Naive thymus-derived CD4-positive, alpha-beta T cell (primary cell): ENCODE results near the gene PRKCB. TPM values are rescaled to one million over a fixed set of nuclear protein-coding genes. Genes with fewer than 3 reads are reported as not detected.

Experiments
- ATAC-seq: fragments of 150-1000 bp; cut with Tn5 transposase; 2 replicates; pipeline ENCODE4 v1.10.0; 2021; ENCODE audit warnings: mild to moderate bottlenecking, moderate library complexity
- CTCF ChIA-PET: fragments of 350-600 bp; sonication (Branson Sonifier 250); formaldehyde crosslinking; loops from one replicate; lab custom pipeline; 2021; ENCODE audit warnings: antibody characterized with exemption; lab: Charles Lee
- POLR2A ChIA-PET: fragments of 350-600 bp; sonication (Branson Sonifier 250); formaldehyde crosslinking; loops from one replicate; lab custom pipeline; 2021; ENCODE audit warnings: antibody characterized with exemption, inconsistent platforms; lab: Charles Lee
- DNase-seq, 9 donors: peaks; one replicate each; pipeline versions ENCODE4 v3.0.0 to v3.0.0-alpha.2; 2020 to 2022; ENCODE audit warnings: mixed read lengths in 1 of 9
- H3K27ac ChIP-seq: one replicate; pipeline ENCODE4 v1.7.0; 2013; ENCODE audit warnings: mild to moderate bottlenecking, low read depth, low read length, moderate library complexity
- H3K27me3 ChIP-seq, 2 donors: one replicate each; pipeline ENCODE4 v1.7.0; 2013; ENCODE audit warnings: low read length in 2 of 2, mild to moderate bottlenecking in 2 of 2, moderate library complexity in 2 of 2; ENCODE audit not compliant: control insufficient read depth in 2 of 2, insufficient read depth in 2 of 2
- H3K36me3 ChIP-seq, 3 experiments: 1 replicate in 2 of 3; 2 replicates in 1 of 3; pipeline ENCODE4 v1.7.0; 2013; ENCODE audit warnings: low read length in 3 of 3, mild to moderate bottlenecking in 3 of 3, moderate library complexity in 1 of 3; ENCODE audit not compliant: insufficient read depth in 3 of 3, control insufficient read depth in 2 of 3
- H3K4me1 ChIP-seq, 2 donors: one replicate each; pipeline ENCODE4 v1.7.0; 2013; ENCODE audit warnings: low read length in 2 of 2, mild to moderate bottlenecking in 2 of 2, moderate library complexity in 1 of 2; ENCODE audit not compliant: control insufficient read depth in 2 of 2, insufficient read depth in 2 of 2
- H3K4me3 ChIP-seq: 2 replicates; pipeline ENCODE4 v1.7.0; 2013; ENCODE audit warnings: mild to moderate bottlenecking, low read length
- H3K9me3 ChIP-seq, 3 experiments: 1 replicate in 2 of 3; 2 replicates in 1 of 3; pipeline ENCODE4 v1.7.0; 2013; ENCODE audit warnings: low read length in 3 of 3; ENCODE audit not compliant: control insufficient read depth in 2 of 3
- H3K27ac Mint-ChIP-seq, 9 donors: one replicate each; pipeline ENCODE4 v1.8.0; 2020 to 2022; ENCODE audit warnings: mixed read lengths in 9 of 9, mild to moderate bottlenecking in 8 of 9, moderate library complexity in 5 of 9, inconsistent platforms in 2 of 9
- H3K27me3 Mint-ChIP-seq, 5 donors: one replicate each; pipeline ENCODE4 v1.8.0; 2021 to 2022; ENCODE audit warnings: mixed read lengths in 5 of 5, mild to moderate bottlenecking in 1 of 5
- H3K36me3 Mint-ChIP-seq, 5 donors: one replicate each; pipeline ENCODE4 v1.8.0; 2020 to 2022; ENCODE audit warnings: mixed read lengths in 5 of 5, mild to moderate bottlenecking in 3 of 5, inconsistent platforms in 1 of 5
- H3K4me1 Mint-ChIP-seq, 7 donors: one replicate each; pipeline ENCODE4 v1.8.0; 2020 to 2022; ENCODE audit warnings: mixed read lengths in 7 of 7, mild to moderate bottlenecking in 3 of 7, inconsistent platforms in 1 of 7
- H3K4me3 Mint-ChIP-seq, 10 donors: one replicate each; pipeline ENCODE4 v1.8.0; 2020 to 2022; ENCODE audit warnings: mild to moderate bottlenecking in 10 of 10, mixed read lengths in 10 of 10, moderate library complexity in 6 of 10, inconsistent platforms in 2 of 10
- H3K9me3 Mint-ChIP-seq, 11 donors: one replicate each; pipeline ENCODE4 v1.8.0; 2020 to 2022; ENCODE audit warnings: mixed read lengths in 11 of 11, mild to moderate bottlenecking in 4 of 11, inconsistent platforms in 1 of 11, moderate library complexity in 1 of 11
- intact Hi-C, 2 donors: fragments of 100-400 bp; cut with micrococcal nuclease; formaldehyde crosslinking; loops; one replicate each; pipeline ENCODE4 v1.15.1; 2023
- polyA plus RNA-seq, 2 donors: library from polyadenylated mRNA; unstranded; fragments of 300-500 nt; fragmentation: Illumina TruSeq; gene quantifications; one replicate each; pipeline ENCODE4 v1.2.3, GENCODE V29; 2021
- total RNA-seq, 6 experiments: library from RNA in 5 of 6; stranded (reverse) in 5 of 6; gene quantifications; 1 replicate in 5 of 6; 2 replicates in 1 of 6; pipeline ENCODE4 v1.2.3 and lab custom pipeline; 2021 to 2026

The PRKCB gene
- total and polyA plus RNA-seq, 7 experiments from 2014 or later, result 32.4 to 180 (median 72.9) TPM

- peak overlapping the region in 8 of 9 donors; percentile 26 to 86 (median 58) for H3K27ac Mint-ChIP-seq
- POLR2A ChIA-PET, result interaction anchor here (1.5 kb wide), 1 partner anchor 22 kb away, joined by 3 read pairs; no protein-coding TSS in a partner anchor
These were observed 63.1 kb downstream of the PRKCB start for GRCh38 chr16:23898682-23899430.

GRCh38 chr16:23899869-23900268, 64.1 kb downstream of the PRKCB start:
- H3K4me3 Mint-ChIP-seq, result no peak overlapping the region
- ATAC-seq, result no peak
- ChIA-PET POLR2A (no interaction called here), CTCF (no interaction called here)
- no peaks in the 10 kb centered on the region for H3K27me3 Mint-ChIP-seq
- H3K4me3 ChIP-seq, result no peak overlapping the region
- H3K9me3 Mint-ChIP-seq, result no peaks in the 10 kb centered on the region
- H3K27ac Mint-ChIP-seq, result peak overlapping the region in 1 of 9 donors; percentile 32
- H3K36me3 ChIP-seq, result no peaks in the 10 kb centered on the region
- intact Hi-C loops, result no loop called here
- no peak overlapping the region for H3K27ac ChIP-seq
- no peak for DNase-seq
- no peaks in the 10 kb centered on the region for H3K9me3 ChIP-seq
- H3K4me1 ChIP-seq, result peaks cover 18 to 27% of the 10 kb centered on the region in 2 donors
- H3K27me3 ChIP-seq, result no peaks in the 10 kb centered on the region
- H3K36me3 Mint-ChIP-seq, result peaks cover 0 to 11% (median 8%) of the 10 kb centered on the region in 5 donors
- peaks cover 38 to 93% (median 80%) of the 10 kb centered on the region in 7 donors for H3K4me1 Mint-ChIP-seq

More at GRCh38 chr16:23898682-23899430, 63.1 kb downstream of the PRKCB start:
- no peak overlapping the region for H3K27ac ChIP-seq
- peaks cover 38 to 90% (median 83%) of the 10 kb centered on the region in 7 donors for H3K4me1 Mint-ChIP-seq
- CTCF ChIA-PET, result interaction anchor here (0.6 kb wide), 1 partner anchor 38 kb away, joined by 5 read pairs; no protein-coding TSS in a partner anchor
- peak overlapping the region in 2 of 10 donors; percentile 15 to 22 for H3K4me3 Mint-ChIP-seq
- no peaks in the 10 kb centered on the region for H3K36me3 ChIP-seq
- H3K4me3 ChIP-seq, result no peak overlapping the region
- intact Hi-C loops, result no loop called here
- H3K4me1 ChIP-seq, result peaks cover 18 to 27% of the 10 kb centered on the region in 2 donors
- H3K27me3 ChIP-seq, result no peaks in the 10 kb centered on the region
- DNase-seq (no peak), ATAC-seq (no peak)
- peaks cover 0 to 19% (median 13%) of the 10 kb centered on the region in 5 donors for H3K36me3 Mint-ChIP-seq
- H3K9me3 ChIP-seq, result no peaks in the 10 kb centered on the region
- H3K27me3 Mint-ChIP-seq, result no peaks in the 10 kb centered on the region
- H3K9me3 Mint-ChIP-seq, result no peaks in the 10 kb centered on the region

- Mint-ChIP-seq H3K27me3 (no peaks in the 10 kb centered on the region), H3K4me3 (peak overlapping the region in 9 of 10 donors; percentile 50 to 82 (median 78)), H3K9me3 (no peaks in the 10 kb centered on the region), H3K27ac (peak overlapping the region in 6 of 9 donors; percentile 32 to 83 (median 65)), H3K36me3 (peaks cover 0 to 8% (median 7%) of the 10 kb centered on the region in 5 donors), H3K4me1 (peaks cover 38 to 92% (median 76%) of the 10 kb centered on the region in 7 donors)
- H3K9me3 ChIP-seq, result no peaks in the 10 kb centered on the region
- CTCF ChIA-PET, result no interaction called here
- H3K36me3 ChIP-seq, result no peaks in the 10 kb centered on the region
- POLR2A ChIA-PET, result interaction anchor here (1.3 kb wide), 1 partner anchor 12 kb away, joined by 4 read pairs; no protein-coding TSS in a partner anchor
- intact Hi-C loops, result no loop called here
- no peaks in the 10 kb centered on the region for H3K27me3 ChIP-seq
- ATAC-seq (no peak), DNase-seq (no peak)
- H3K4me1 ChIP-seq, result peaks cover 18 to 27% of the 10 kb centered on the region in 2 donors
- no peak overlapping the region for H3K4me3 ChIP-seq
- H3K27ac ChIP-seq, result no peak overlapping the region
These were observed 64.8 kb downstream of the PRKCB start for GRCh38 chr16:23900480-23901177.

- Histone ChIP-seq H3K4me1 (peaks cover 18 to 25% of the 10 kb centered on the region in 2 donors), H3K4me3 (no peak overlapping the region), H3K36me3 (no peaks in the 10 kb centered on the region), H3K27ac (no peak overlapping the region), H3K9me3 (no peaks in the 10 kb centered on the region), H3K27me3 (no peaks in the 10 kb centered on the region)
- no peaks in the 10 kb centered on the region for H3K9me3 Mint-ChIP-seq
- CTCF ChIA-PET, result no interaction called here
- peak overlapping the region in 8 of 9 donors; percentile 49 to 83 (median 64) for H3K27ac Mint-ChIP-seq
- POLR2A ChIA-PET, result interaction anchor here (0.7 to 1.3 kb wide), 3 partner anchors 11 to 65 kb away, joined by 3 to 4 read pairs (median 4); no protein-coding TSS in a partner anchor
- peaks cover 0 to 8% (median 7%) of the 10 kb centered on the region in 5 donors for H3K36me3 Mint-ChIP-seq
- no peaks in the 10 kb centered on the region for H3K27me3 Mint-ChIP-seq
- H3K4me3 Mint-ChIP-seq, result peak overlapping the region in 9 of 10 donors; percentile 50 to 82 (median 78)
- intact Hi-C loops, result no loop called here
- ATAC-seq (peak; percentile 24), DNase-seq (peak in 3 of 9 donors; percentile 7 to 19 (median 17))
- H3K4me1 Mint-ChIP-seq, result peaks cover 36 to 94% (median 80%) of the 10 kb centered on the region in 7 donors
These were observed 65.6 kb downstream of the PRKCB start for GRCh38 chr16:23901178-23902033.

GRCh38 chr16:23902034-23902747, 66.4 kb downstream of the PRKCB start:
- DNase-seq (no peak), ATAC-seq (no peak)
- no peak overlapping the region for H3K27ac ChIP-seq
- H3K4me1 ChIP-seq, result peaks cover 12 to 24% of the 10 kb centered on the region in 2 donors
- Mint-ChIP-seq H3K4me3 (peak overlapping the region in 8 of 10 donors; percentile 51 to 82 (median 77)), H3K4me1 (peaks cover 35 to 94% (median 80%) of the 10 kb centered on the region in 7 donors), H3K27me3 (no peaks in the 10 kb centered on the region), H3K9me3 (no peaks in the 10 kb centered on the region), H3K36me3 (peaks cover 0 to 8% (median 7%) of the 10 kb centered on the region in 5 donors), H3K27ac (peak overlapping the region in 6 of 9 donors; percentile 38 to 75 (median 63))
- H3K27me3 ChIP-seq, result no peaks in the 10 kb centered on the region
- H3K36me3 ChIP-seq, result no peaks in the 10 kb centered on the region
- no peak overlapping the region for H3K4me3 ChIP-seq
- H3K9me3 ChIP-seq, result no peaks in the 10 kb centered on the region
- ChIA-PET POLR2A (interaction anchor here (0.7 to 1.1 kb wide), 2 partner anchors 37 to 64 kb away, joined by 3 to 4 read pairs; no protein-coding TSS in a partner anchor), CTCF (no interaction called here)
- intact Hi-C loops, result no loop called here
